ENCODE results near the gene PCDHB13.
"Not testable (repeated sequence)": the region's sequence is repeated elsewhere in the genome, so short reads cannot be mapped to it uniquely, and the experiment has no call there.

- not testable (repeated sequence) for TF ChIP-seq POLR2A (IDR thresholded peaks at IDR 0.05)
- TF ChIP-seq, protein P1, sequence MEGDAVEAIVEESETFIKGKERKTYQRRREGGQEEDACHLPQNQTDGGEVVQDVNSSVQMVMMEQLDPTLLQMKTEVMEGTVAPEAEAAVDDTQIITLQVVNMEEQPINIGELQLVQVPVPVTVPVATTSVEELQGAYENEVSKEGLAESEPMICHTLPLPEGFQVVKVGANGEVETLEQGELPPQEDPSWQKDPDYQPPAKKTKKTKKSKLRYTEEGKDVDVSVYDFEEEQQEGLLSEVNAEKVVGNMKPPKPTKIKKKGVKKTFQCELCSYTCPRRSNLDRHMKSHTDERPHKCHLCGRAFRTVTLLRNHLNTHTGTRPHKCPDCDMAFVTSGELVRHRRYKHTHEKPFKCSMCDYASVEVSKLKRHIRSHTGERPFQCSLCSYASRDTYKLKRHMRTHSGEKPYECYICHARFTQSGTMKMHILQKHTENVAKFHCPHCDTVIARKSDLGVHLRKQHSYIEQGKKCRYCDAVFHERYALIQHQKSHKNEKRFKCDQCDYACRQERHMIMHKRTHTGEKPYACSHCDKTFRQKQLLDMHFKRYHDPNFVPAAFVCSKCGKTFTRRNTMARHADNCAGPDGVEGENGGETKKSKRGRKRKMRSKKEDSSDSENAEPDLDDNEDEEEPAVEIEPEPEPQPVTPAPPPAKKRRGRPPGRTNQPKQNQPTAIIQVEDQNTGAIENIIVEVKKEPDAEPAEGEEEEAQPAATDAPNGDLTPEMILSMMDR (IDR thresholded peaks at IDR 0.05): not testable (repeated sequence)
Measured at GRCh38 chr5:141177577-141178191, 36.0 kb upstream of the PCDHB13 start, which contains the start of gene PCDHB8.

All from adrenal gland (tissue), 5 donors.